ENCODE results near the gene ABCA12.

- TF ChIP-seq CTCF (conservative IDR thresholded peaks at IDR 0.05) (no peak), ZFX (IDR thresholded peaks at IDR 0.05) (no peak)
These were observed 32.6 kb downstream of the ABCA12 start for GRCh38 chr2:215105607-215106354.

All from C4-2B (cell line).